Right lobe of liver (tissue), 6 donors: ENCODE results near the gene CHST15. TPM values are rescaled to one million over a fixed set of nuclear protein-coding genes. Genes with fewer than 3 reads are reported as not detected.
A peak's percentile ranks its signal among the peaks of the same experiment; 100 is the strongest.

Source experiments
- ATAC-seq, 4 donors: fragments of 200-7000 bp; cut with Tn5 transposase; one replicate each; pipeline ENCODE4 v1.9.1; 2020; ENCODE audit warnings: mild to moderate bottlenecking in 4 of 4, moderate library complexity in 4 of 4
- DNase-seq, 3 donors: peaks; one replicate each; pipeline ENCODE4 v3.0.0-alpha.2; 2020
- H3K27ac ChIP-seq, 3 donors: fragments of 200-600 bp; one replicate each; pipeline ENCODE4 v1.8.0; 2022
- H3K27me3 ChIP-seq, 2 donors: fragments of 200-600 bp; one replicate each; pipeline ENCODE4 v1.8.0; 2022
- H3K36me3 ChIP-seq, 4 donors: fragments of 200-600 bp; sonication (generic) in 1 of 4; one replicate each; pipeline versions ENCODE4 v1.5.1 to v1.8.0; 2017 to 2022; ENCODE audit warnings: control low read depth in 1 of 4
- H3K4me1 ChIP-seq, 4 donors: fragments of 200-600 bp; sonication (generic) in 1 of 4; one replicate each; pipeline versions ENCODE4 v1.5.1 to v1.8.0; 2017 to 2022; ENCODE audit warnings: control low read depth in 1 of 4
- H3K4me3 ChIP-seq, 3 donors: fragments of 200-600 bp; one replicate each; pipeline ENCODE4 v1.8.0; 2022
- H3K9me3 ChIP-seq, 4 donors: fragments of 200-600 bp; sonication (generic) in 1 of 4; one replicate each; pipeline versions ENCODE4 v1.5.1 to v1.8.0; 2017 to 2022; ENCODE audit warnings: control low read depth in 1 of 4
- POLR2A ChIP-seq: fragments of 450-650 bp; IDR thresholded peaks from one replicate; pipeline ENCODE4 v1.6.1; 2017; ENCODE audit warnings: antibody characterized with exemption, mild to moderate bottlenecking
- WGBS: methylation state at CpG from one replicate; pipeline ENCODE4 v1.1.6; 2018; ENCODE audit warnings: low coverage, low lambda C conversion rate; ENCODE audit not compliant: insufficient coverage; ENCODE audit errors: missing lambda C conversion rate; 5-methylcytosine and 5-hydroxymethylcytosine counted together
- intact Hi-C, 2 donors: fragments of 100-400 bp; cut with DNase I; formaldehyde crosslinking; loops; one replicate each; pipeline versions ENCODE4 v1.11.2 to v1.14.1; 2022
- total RNA-seq, 6 experiments: library from RNA; depleted of rRNA in 2 of 6; stranded (reverse); fragments of >200 nt in 2 of 6; fragmentation: NEBNext Ultra II Directional in 3 of 6; extraction: Animal tissue kit (Norgen Biotek cat#: 25700) in 3 of 6; gene quantifications; one replicate each; pipeline versions ENCODE4 v1.1.0 to v1.2.4, GENCODE V29; 2016 to 2023
- TF ChIP-seq, protein P1 (sequence below), 4 donors: fragments of 200-600 bp in 3 of 4; fragments of 450-650 bp in 1 of 4; IDR thresholded peaks; one replicate each; pipeline versions ENCODE4 v1.5.1 to v1.8.0; 2016 to 2022; ENCODE audit warnings: antibody characterized with exemption in 4 of 4, mild to moderate bottlenecking in 2 of 4
- donor health status: DM: no; HTN: yes; CAD: no.
- donor health status: DM: no; HTN: no; CAD: no.
- donor health status: DM: no; HTN: no; CAD: no.
- donor health status: DM: no; HTN: yes; CAD: no.
- donor health status: DM: no; HTN: yes; CAD: no.

Gene CHST15
- total RNA-seq, 6 experiments from 2014 or later = 9.2 to 25.8 (median 11.8) TPM

DNA sequence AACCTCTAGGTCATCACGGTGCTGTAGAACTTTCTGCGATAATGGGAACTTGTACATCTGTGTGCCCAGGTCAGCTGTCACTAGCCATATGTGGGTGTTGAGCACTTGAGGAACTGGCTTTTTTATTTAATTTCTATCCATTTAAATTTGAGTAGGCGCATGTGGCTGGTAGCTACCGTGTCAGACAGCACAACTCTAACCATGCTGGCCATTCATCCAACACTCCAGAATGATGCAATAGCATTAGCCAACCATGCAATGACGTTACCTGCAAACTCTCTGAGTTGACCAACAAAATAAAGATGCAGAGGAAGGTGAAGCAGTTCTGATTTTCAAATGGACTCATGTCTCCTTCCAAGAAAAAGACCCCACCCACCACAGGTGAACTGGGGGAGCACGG, 24.4 kb upstream of the CHST15 start:
- TF ChIP-seq, protein P1, sequence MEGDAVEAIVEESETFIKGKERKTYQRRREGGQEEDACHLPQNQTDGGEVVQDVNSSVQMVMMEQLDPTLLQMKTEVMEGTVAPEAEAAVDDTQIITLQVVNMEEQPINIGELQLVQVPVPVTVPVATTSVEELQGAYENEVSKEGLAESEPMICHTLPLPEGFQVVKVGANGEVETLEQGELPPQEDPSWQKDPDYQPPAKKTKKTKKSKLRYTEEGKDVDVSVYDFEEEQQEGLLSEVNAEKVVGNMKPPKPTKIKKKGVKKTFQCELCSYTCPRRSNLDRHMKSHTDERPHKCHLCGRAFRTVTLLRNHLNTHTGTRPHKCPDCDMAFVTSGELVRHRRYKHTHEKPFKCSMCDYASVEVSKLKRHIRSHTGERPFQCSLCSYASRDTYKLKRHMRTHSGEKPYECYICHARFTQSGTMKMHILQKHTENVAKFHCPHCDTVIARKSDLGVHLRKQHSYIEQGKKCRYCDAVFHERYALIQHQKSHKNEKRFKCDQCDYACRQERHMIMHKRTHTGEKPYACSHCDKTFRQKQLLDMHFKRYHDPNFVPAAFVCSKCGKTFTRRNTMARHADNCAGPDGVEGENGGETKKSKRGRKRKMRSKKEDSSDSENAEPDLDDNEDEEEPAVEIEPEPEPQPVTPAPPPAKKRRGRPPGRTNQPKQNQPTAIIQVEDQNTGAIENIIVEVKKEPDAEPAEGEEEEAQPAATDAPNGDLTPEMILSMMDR (IDR thresholded peaks at IDR 0.05) = no peak
- intact Hi-C loops = no loop called here
- no peak for DNase-seq
- H3K4me1 ChIP-seq = no peaks in the 10 kb centered on the region
- ATAC-seq = peak in 2 of 4 donors; percentile 19 to 39
- no peaks in the 10 kb centered on the region for H3K36me3 ChIP-seq
- H3K27me3 ChIP-seq = no peaks in the 10 kb centered on the region
- H3K9me3 ChIP-seq = no peaks in the 10 kb centered on the region
- 60% methylated on average over 6 of the region's 6 CpGs for WGBS
- no peak overlapping the region for H3K4me3 ChIP-seq
- H3K27ac ChIP-seq = peak overlapping the region in 1 of 3 donors; percentile 18

DNA sequence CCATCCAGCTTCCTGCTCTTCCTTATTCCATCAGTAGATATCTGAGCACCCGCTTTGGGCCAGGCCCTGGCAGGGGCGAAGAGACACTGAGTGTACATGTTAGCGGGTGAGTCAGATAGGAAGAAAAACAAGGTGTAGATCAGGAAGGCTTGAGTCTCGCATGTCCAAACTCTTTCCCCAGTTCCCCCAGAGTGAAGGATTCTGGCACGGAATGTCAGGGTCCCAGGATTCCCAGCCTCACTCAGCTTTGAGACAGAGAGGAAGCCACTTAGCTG, 24.1 kb upstream of the CHST15 start:
- Histone ChIP-seq H3K27ac (no peak overlapping the region), H3K36me3 (no peaks in the 10 kb centered on the region), H3K4me3 (no peak overlapping the region), H3K4me1 (no peaks in the 10 kb centered on the region), H3K9me3 (no peaks in the 10 kb centered on the region), H3K27me3 (no peaks in the 10 kb centered on the region)
- WGBS = 83% methylated on average over 1 of the region's 5 CpGs
- DNase-seq = no peak
- no peak for ATAC-seq
- intact Hi-C loops = no loop called here
- TF ChIP-seq, protein P1 (IDR thresholded peaks at IDR 0.05) = no peak
- no peak for TF ChIP-seq POLR2A

DNA sequence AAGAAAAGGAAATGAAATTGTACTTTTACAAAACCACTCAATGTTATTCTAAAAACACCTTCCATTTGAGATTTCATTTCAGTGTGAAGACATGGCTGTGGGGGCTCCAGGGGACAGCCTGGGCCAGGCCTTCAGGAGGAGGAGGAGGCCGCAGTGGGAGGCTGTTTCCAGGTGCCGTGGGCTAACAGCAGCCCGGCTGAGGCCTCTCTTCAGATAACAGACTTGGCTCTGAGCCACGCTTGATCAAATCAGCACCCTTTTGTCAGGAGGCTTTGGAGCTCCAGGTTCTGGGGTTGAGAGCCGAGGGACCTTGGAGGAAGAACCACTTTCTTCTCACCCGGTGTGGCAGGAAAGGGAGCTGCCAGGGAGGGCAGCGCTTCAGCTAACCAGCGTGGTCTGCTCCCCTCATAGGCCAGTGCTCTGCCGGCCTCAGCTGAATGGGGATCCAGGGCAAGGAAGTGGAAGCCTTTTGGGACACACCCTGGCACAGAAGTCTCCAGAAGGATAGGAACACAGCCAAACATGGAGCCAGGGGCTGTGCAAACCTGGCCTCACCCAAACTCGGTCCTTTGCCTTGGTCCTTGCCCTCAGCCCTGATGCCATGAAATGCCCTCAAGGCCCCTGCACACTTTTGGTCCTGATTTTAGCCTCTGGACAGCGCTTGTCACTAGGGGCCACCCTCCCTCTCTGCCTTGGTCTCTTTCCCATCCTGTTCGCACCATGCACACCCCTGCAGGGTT, 23.5 kb upstream of the CHST15 start:
- intact Hi-C loops = no loop called here
- no peaks in the 10 kb centered on the region for H3K36me3 ChIP-seq
- ATAC-seq (peak in 3 of 4 donors; percentile 8 to 13 (median 9)), DNase-seq (no peak)
- H3K27me3 ChIP-seq = no peaks in the 10 kb centered on the region
- WGBS = 73% methylated on average over 6 of the region's 12 CpGs
- TF ChIP-seq POLR2A = no peak
- TF ChIP-seq, protein P1 (IDR thresholded peaks at IDR 0.05) = no peak
- H3K4me3 ChIP-seq = no peak overlapping the region
- no peak overlapping the region for H3K27ac ChIP-seq
- H3K4me1 ChIP-seq = no peaks in the 10 kb centered on the region
- H3K9me3 ChIP-seq = no peaks in the 10 kb centered on the region

DNA sequence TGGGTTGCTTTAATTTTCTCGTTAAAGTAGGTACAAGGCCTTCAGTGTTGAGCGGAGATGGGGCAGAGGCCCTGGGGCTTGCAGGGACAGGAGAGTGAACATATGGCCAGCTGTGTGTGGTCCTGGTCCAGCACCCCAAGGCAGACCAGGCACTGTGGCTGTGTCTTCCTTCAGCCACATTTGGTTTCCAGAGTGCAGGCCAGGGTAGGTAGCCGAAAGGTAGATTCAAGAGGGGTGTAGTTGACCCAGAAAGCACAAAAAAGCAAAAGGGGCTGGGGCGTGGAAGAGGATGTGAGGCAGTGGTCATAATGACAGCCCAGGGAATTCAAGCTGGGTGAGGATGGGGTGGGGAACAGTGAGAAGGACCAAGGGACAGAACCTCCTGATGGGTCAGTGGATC, 21.3 kb upstream of the CHST15 start:
- Histone ChIP-seq H3K9me3 (no peaks in the 10 kb centered on the region), H3K4me3 (no peak overlapping the region), H3K27me3 (no peaks in the 10 kb centered on the region), H3K36me3 (no peaks in the 10 kb centered on the region), H3K27ac (no peak overlapping the region), H3K4me1 (no peaks in the 10 kb centered on the region)
- TF ChIP-seq, protein P1 (IDR thresholded peaks at IDR 0.05) = no peak
- no peak for TF ChIP-seq POLR2A
- 82% methylated on average over 3 of the region's 4 CpGs for WGBS
- DNase-seq = no peak
- ATAC-seq = no peak
- intact Hi-C loops = no loop called here
